GM18520 (cell line): Measurements from ENCODE around the gene RBM38.

Experiments used
- ATAC-seq: cut with Tn5 transposase; IDR thresholded peaks from one replicate; pipeline ENCODE4 v1.9.1; 2021; ENCODE audit not compliant: unreplicated experiment

Gene RBM38

DNA sequence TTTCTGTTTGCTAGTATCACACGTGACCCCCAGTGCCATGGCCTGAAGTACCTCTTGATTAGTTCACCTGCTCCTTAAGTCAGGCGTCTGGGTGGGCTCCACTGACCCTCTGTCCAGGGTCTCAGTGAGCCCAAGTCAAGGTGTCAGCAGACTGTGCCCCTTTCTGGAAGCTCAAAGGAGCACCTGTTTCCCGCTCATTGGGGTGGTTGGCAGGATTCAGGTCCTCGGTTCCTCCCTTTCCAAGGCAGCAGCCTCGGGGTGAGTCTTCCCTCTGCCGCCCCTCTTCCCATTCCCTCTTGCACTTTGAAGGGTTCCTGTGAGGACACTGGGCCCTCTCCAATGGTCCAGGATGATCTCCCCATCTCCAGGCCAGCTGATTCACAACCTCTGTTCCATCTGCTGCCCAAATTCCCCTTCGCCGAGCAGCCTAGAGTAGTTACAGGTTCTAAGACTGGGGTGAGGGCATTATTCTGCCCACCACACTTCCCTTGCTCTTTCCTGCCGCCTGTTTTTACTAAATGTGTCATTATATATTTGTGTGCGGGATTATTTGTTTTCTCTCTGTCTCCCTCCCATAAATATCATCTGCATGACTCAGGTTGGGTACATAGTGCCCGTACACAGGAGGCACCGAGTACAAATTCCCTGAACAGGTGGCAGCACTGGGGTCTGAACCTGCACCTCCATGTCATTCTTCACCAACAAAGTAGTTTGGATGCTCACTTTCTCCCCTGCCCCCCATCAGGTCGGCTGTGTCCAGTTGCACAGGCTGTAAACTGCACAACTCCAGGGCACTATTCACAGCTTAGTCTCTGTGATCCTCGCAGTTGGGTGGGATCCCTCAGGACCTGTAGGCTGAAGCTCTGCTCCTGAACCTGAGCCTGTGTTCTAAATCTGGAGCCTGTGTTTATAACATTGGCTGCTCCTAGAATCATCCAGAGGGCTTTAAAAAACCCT lies 58.5 kb downstream of the RBM38 start:
- ATAC-seq: no peak

DNA sequence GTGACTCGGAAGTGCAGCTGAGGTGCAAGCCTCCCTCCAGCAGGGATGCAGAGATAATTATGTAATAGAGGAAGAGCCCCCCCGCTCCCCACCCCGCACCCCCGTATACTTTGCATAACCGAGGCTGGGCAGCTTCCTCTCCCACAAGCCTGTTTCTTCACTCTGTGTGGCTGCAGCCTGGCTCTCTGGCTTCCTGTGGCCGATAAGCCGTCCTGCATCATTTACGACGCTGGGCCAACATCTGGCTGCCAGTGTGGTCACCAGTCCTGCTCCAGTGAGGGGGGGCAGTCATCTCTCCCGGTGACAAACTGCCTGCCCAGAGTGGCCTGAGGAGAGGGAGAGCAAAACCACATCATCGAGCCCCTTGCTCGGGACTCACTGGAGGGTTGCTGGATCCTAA lies 59.2 kb downstream of the RBM38 start:
- peak; percentile 58 for ATAC-seq

DNA sequence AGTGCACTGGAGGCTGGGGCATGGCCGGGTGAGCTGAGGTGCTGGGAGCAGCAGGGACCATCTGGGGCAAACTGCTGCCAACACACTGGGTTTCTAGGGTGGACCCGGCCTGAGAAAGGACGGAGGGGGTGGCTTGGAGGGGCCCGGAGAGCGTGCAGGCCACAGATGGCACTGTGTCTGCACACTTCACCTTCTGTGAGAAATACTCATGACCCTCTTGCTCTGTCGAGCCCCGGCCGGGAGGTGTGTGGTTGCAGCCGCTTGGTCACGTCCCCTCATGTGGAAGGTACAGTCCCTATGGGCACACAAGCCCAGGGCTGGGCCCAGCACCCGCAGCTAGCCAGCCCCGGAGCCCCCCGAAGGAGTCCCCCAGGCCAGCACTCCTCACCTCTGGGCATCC lies 59.7 kb downstream of the RBM38 start:
- no peak for ATAC-seq

DNA sequence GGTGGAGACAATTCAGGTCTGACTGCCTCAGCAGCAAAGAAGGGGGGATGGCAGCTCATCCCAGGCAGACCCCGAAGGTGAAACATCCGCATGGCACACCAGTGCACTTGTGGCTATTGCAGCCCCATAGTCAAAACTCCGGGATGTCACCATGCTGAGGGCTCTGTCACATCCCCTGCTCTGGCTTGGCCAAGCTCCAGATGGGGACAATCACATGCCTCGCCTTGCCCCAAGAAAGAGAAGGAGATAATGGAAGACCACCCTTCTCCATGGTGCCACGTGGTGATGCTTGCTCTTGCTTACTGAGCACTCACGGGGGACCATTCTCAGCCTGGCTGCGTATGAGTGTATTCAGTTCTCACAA lies 60.2 kb downstream of the RBM38 start:
- ATAC-seq: no peak

DNA sequence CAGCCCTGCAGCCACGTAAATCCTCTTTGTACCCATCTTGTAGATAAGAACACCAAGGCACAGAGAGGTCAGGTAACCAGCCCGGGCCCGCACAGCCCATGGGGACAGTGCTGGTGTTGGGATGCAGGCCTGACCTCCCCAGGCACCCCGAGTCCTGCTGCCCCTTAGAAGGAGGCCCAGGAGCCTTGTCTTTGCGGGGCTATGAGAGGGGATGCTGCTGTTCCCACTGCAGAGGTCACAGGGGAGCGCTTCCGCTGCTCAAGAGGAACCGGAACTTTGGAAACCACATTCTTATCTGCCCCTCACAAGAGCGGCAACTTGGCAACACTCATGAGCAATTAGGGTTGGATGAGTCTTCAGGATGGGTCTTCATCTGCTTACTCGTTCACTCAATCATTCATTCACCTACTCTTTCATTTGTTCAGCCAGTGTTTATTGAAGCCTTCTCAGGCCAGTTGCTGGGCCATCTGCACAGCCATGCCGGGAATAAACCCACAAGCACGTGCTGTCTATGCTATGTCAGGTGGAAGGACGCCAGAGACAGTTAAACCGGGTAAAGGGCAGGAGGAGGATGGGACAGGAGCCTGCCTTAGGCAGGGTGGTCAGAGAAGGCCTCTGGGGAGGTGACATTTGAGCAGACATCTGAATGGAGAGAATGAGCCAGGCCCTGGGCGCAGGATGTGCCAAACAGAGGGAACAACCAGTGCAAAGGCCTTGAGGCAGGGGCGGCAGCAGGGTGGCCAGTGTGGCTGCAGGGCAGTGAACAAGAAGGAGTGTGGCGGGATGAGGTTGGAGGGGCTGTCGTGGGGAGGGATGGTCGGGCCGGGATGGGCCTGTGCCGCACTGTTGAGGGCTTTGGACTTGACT lies 60.8 kb downstream of the RBM38 start:
- ATAC-seq: no peak

DNA sequence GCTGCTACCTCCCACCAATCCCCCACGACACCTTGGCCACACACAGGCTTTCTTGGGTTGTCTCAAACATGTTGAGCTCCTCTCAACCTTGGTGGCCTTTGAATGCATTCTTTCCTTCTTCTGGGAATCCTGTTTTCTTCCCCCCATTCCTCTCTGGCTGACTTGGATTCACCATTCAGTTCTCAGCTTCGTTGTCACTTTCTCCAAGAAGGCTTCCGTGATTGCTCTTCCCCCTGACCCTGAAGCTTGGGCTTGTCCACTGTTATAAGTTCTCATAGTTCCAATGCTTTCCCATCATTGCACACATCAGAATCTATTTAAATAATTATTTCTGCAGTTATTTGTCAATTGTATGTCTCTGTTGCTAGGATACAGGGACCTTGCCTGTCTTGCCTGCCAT lies 64.2 kb downstream of the RBM38 start:
- ATAC-seq: no peak

DNA sequence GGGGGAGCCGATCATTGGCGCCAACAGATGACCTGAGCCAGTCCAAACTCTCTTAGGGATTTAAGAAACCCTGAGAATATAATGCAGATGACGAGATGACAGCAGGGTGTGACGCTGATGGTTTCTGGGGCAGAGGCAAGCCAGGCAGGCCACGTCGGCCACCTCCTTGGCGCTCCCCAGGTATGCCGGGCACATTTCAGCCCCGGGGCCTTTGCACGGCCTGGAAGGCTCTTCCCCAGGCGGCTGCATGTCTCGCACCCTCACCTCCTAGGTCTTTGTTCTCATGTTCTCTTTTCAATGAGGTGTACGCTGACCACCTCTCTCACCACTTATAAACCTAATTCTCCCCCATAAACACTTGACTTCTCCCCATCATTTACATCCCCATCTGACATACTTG lies 64.9 kb downstream of the RBM38 start:
- no peak for ATAC-seq

DNA sequence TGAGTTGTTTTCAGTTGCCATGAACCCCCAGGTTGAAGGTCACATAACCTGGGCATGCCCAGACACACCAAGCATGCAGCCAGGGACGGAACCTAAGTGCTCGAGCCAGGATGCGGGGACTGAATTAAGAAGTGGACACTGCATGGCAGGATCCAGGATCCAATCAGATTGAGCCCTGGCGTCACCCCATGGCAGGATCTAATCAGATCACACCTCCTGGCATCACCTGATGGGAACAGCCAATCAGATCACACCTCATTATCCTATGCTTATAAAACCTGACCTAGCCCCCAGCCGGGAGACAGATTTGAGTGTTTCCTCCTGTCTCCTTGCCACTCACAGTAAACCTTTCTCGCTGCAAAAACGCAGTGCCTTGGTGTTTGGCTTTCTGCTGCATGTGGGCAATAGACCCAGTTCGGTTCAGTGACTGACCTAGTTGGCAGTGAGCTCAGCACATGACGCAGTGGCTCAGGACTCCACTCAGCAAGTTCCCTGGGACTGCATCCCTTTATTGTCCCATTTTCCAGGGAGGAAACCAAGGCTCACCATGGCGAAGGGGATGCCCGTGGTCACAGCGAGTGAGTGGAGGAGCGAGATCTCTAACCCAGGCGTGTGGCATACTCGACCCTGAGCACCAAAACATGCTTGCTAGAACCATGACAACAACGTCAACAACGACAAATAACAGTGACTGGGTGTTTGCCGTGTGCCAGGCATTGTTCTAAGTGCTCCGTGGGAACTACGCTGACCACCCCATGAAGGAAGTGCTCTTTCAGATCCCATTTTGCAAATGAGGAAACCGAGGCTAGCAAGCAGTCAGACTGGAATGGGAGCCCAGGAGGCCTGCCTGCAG lies 66.3 kb downstream of the RBM38 start:
- ATAC-seq: no peak

DNA sequence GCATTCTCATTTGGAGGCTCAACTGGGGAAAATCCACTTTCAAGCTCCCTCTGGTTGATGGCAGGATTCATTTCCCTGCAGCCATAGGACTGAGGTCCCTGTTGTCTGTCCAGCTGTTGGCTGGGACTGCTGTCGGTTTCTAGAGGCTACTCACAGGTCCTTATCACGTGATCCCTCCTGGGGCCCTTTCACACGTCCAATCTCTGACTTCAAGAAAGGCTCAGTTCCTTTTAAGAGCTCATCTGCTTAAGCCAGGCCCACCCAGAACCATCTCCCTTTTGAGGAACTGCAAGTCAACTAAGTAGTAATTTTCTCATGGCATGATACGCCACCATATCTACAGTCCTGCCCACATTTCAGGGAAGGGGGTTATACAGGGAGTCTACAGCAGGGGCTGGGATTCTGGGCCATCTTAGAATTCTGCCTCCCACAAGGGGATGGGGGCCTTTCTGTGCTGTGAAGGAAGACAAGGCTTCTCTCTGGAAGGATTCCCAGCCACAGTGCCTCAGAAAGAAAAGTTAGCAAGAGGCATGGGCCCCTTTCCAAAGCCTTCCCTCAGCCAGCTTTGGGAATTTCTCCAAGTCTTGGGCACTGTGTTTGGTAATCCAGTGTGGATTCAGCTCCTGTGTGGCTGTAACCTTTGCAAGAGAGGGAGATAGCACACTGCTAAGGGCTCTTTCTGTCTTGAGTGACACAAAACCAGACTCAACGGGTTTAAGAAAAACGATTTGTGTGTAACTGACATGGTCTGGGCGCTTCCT lies 67.4 kb downstream of the RBM38 start:
- no peak for ATAC-seq
